Measurements from ENCODE around the gene ROBO1. TPM values are rescaled to one million over a fixed set of nuclear protein-coding genes. Genes with fewer than 3 reads are reported as not detected.

Gene ROBO1
- total and polyA plus RNA-seq, 2 of the 8 experiments (the other 6 are each of a cell fraction or from before 2014, with no cell fraction given), result 51.4 to 91.0 TPM

DNA sequence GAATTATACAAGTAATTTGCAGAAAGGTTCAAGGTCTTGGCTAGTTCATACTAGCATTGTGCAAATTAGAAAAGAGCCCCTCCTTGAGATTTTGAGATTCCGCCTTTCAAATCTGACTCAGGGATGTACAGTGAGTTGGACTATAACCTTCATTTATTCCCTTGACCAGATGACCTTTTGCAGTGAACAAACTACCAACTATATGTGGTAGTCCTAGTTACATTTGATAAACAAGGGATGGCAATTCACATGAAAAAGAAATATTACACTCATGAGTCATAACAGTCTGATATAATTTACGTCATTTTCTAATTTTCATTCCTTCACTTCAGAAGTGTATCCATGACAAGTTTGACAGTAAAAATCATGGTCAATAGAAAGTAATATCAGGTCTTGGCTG, 860.4 kb downstream of the ROBO1 start:
- no peak for DNase-seq (ENCODE audit: low read depth in 1 of 2, low spot score in 2 of 2)
- H4K91ac ChIP-seq (replicated peaks; ENCODE audit: insufficient read length, low read length), result no peak overlapping the region
- H2BK12ac ChIP-seq (ENCODE audit: low read depth, low read length), result no peak overlapping the region
- no peak overlapping the region for H2BK15ac ChIP-seq (ENCODE audit: low read length)
- H3K27me3 ChIP-seq (replicated peaks in 1 of 4; ENCODE audit: control insufficient read depth in 3 of 4, extremely low read depth in 1 of 4, insufficient read depth in 3 of 4, low read length in 3 of 4), result no peaks in the 10 kb centered on the region
- H2AK5ac ChIP-seq (ENCODE audit: low read depth, low read length), result no peak overlapping the region
- H2BK20ac ChIP-seq (ENCODE audit: low read length), result no peak overlapping the region
- H4K8ac ChIP-seq (ENCODE audit: extremely low read depth, insufficient read depth, low read length), result no peak overlapping the region
- H3K9ac ChIP-seq (replicated peaks in 1 of 4; ENCODE audit: extremely low read depth in 1 of 4, low read depth in 3 of 4, low read length in 3 of 4), result no peak overlapping the region
- no peak overlapping the region for H3K4me3 ChIP-seq (ENCODE audit: extremely low read depth in 1 of 4, insufficient read depth in 2 of 4, low read depth in 3 of 4, low read length in 4 of 4)
- no peak overlapping the region for H2BK5ac ChIP-seq (ENCODE audit: low read depth, low read length)
- no peak overlapping the region for H4K5ac ChIP-seq (ENCODE audit: insufficient read length, low read depth, low read length)
- H4K20me1 ChIP-seq (replicated peaks in 1 of 2; ENCODE audit: control insufficient read depth in 1 of 2, insufficient read depth in 2 of 2, low read length in 2 of 2), result peaks cover 1 to 3% of the 10 kb centered on the region in 2 experiments
- no peak overlapping the region for H2BK120ac ChIP-seq (replicated peaks; ENCODE audit: low read depth, low read length)
- no peaks in the 10 kb centered on the region; the same call in 1 of the 2 replicates for H3K79me1 ChIP-seq (ENCODE audit: low read depth, low read length)
- H3K4me1 ChIP-seq (replicated peaks in 1 of 4; ENCODE audit: control insufficient read depth in 3 of 4, insufficient read depth in 4 of 4, low read length in 3 of 4), result no peaks in the 10 kb centered on the region
- H3K18ac ChIP-seq (ENCODE audit: extremely low read depth, low read length), result no peak overlapping the region
- H3K36me3 ChIP-seq (ENCODE audit: control insufficient read depth in 2 of 4, insufficient read depth in 4 of 4, low read length in 3 of 4), result no peaks in the 10 kb centered on the region
- WGBS, 2 experiments (ENCODE audit: extremely low coverage in 1 of 2, insufficient coverage in 1 of 2, insufficient read length in 1 of 2, insufficient replicate concordance in 2 of 2, low coverage in 1 of 2, low lambda C conversion rate in 2 of 2, missing lambda C conversion rate in 1 of 2), result 97% methylated on average over 2 of the region's 2 CpGs; no CpG with 5 or more reads in 1 of the 2 experiments
- ChIA-PET CTCF (ENCODE audit: partially characterized antibody) (no interaction called here), POLR2A (ENCODE audit: partially characterized antibody) (no interaction called here)
- H2AFZ ChIP-seq (ENCODE audit: low read length), result no peak overlapping the region
- H3K4me2 ChIP-seq (ENCODE audit: insufficient read depth in 1 of 2, low read depth in 2 of 2, low read length in 2 of 2), result no peak overlapping the region
- H3K27ac ChIP-seq (ENCODE audit: low read depth, low read length), result no peak overlapping the region
- no peak overlapping the region for H3K4ac ChIP-seq (replicated peaks; ENCODE audit: insufficient read length, low read depth, low read length)
- H3K14ac ChIP-seq (ENCODE audit: insufficient read length), result no peak overlapping the region
- no peaks in the 10 kb centered on the region for H3K23me2 ChIP-seq (ENCODE audit: low read depth, low read length)
- H3K79me2 ChIP-seq (ENCODE audit: control insufficient read depth in 1 of 2, insufficient read depth in 2 of 2, low read length in 2 of 2), result peaks cover 0 to 23% of the 10 kb centered on the region in 2 experiments; a peak in 1 of 4 replicates
- no peak overlapping the region for H3K23ac ChIP-seq (ENCODE audit: insufficient read length)
- no peak for FAIRE-seq
- H3K9me3 ChIP-seq (ENCODE audit: insufficient read depth in 2 of 2, low read depth in 1 of 2, low read length in 1 of 2), result no peaks in the 10 kb centered on the region
- H3K56ac ChIP-seq (replicated peaks; ENCODE audit: insufficient read length, low read depth, low read length), result no peak overlapping the region
- TF ChIP-seq RXRA (IDR thresholded peaks at IDR 0.05; ENCODE audit: insufficient read depth, low read depth, low read length) (no peak), KDM1A (IDR thresholded peaks at IDR 0.05; ENCODE audit: borderline replicate concordance, low read length) (no peak), EGR1 (IDR thresholded peaks at IDR 0.05; ENCODE audit: borderline replicate concordance, low read depth, low read length) (no peak), ATF3 (IDR thresholded peaks at IDR 0.05; ENCODE audit: insufficient read depth, low read depth, low read length) (no peak), MAFK (IDR thresholded peaks at IDR 0.05; ENCODE audit: low read depth, low read length) (no peak), CREB1 (IDR thresholded peaks at IDR 0.05) (no peak), JUN (IDR thresholded peaks at IDR 0.05; ENCODE audit: low read depth, low read length) (no peak), ZNF274 (IDR thresholded peaks at IDR 0.05; ENCODE audit: borderline replicate concordance, extremely low read depth, low read length) (no peak), YY1 (IDR thresholded peaks at IDR 0.05; ENCODE audit: low read depth, low read length) (no peak), ASH2L (IDR thresholded peaks at IDR 0.05; ENCODE audit: low read length) (no peak), SIRT6 (IDR thresholded peaks at IDR 0.05; ENCODE audit: low read length) (no peak), PHF8 (conservative IDR thresholded peaks at IDR 0.05; ENCODE audit: low read depth, low read length) (no peak), JUND (IDR thresholded peaks at IDR 0.05; ENCODE audit: low read length) (no peak), CHD1 (IDR thresholded peaks at IDR 0.05; ENCODE audit: low read depth, low read length) (no peak), SRF (IDR thresholded peaks at IDR 0.05; ENCODE audit: low read depth, low read length) (no peak), RFX5 (IDR thresholded peaks at IDR 0.05; ENCODE audit: borderline replicate concordance, low read depth, low read length) (no peak), POLR2A (IDR thresholded peaks at IDR 0.05; ENCODE audit: control extremely low read depth in 1 of 2, low read depth in 2 of 2, low read length in 2 of 2) (no peak)
